ENCODE results near the gene PCGF6. TPM values are rescaled to one million over a fixed set of nuclear protein-coding genes. Genes with fewer than 3 reads are reported as not detected.
A peak's percentile ranks its signal among the peaks of the same experiment; 100 is the strongest.
"Not testable (repeated sequence)": the region's sequence is repeated elsewhere in the genome, so short reads cannot be mapped to it uniquely, and the experiment has no call there.

PCGF6 gene
- total RNA-seq, 1 donor from 2014 or later, result 11.1 TPM

- no peak for TF ChIP-seq CTCF (IDR thresholded peaks at IDR 0.05; ENCODE audit: insufficient read depth, low read length, severe bottlenecking)
- FAIRE-seq, result no peak
These were observed 91.0 kb downstream of the PCGF6 start for GRCh38 chr10:103259989-103260388.

GRCh38 chr10:103258928-103259327 is 92.0 kb downstream of the PCGF6 start:
- FAIRE-seq; DNase-seq (ENCODE audit: low read depth); H3K36me3 ChIP-seq (ENCODE audit: control insufficient read depth, insufficient read depth, low read length); H3K27me3 ChIP-seq (ENCODE audit: control insufficient read depth, insufficient read depth, low read length); H3K4me3 ChIP-seq (ENCODE audit: low read depth, low read length): not testable (repeated sequence)

More at GRCh38 chr10:103259989-103260388, 91.0 kb downstream of the PCGF6 start:
- no peaks in the 10 kb centered on the region for H3K27me3 ChIP-seq (ENCODE audit: control insufficient read depth, insufficient read depth, low read length)
- H3K4me3 ChIP-seq (ENCODE audit: low read depth, low read length), result no peak overlapping the region
- no peaks in the 10 kb centered on the region for H3K36me3 ChIP-seq (ENCODE audit: control insufficient read depth, insufficient read depth, low read length)
- no peak for DNase-seq (ENCODE audit: low read depth)

- H3K4me3 ChIP-seq (ENCODE audit: low read depth, low read length), result no peak overlapping the region
- no peak for FAIRE-seq
- H3K27me3 ChIP-seq (ENCODE audit: control insufficient read depth, insufficient read depth, low read length), result no peaks in the 10 kb centered on the region
- DNase-seq (ENCODE audit: low read depth), result no peak
- H3K36me3 ChIP-seq (ENCODE audit: control insufficient read depth, insufficient read depth, low read length), result no peaks in the 10 kb centered on the region
- TF ChIP-seq CTCF (IDR thresholded peaks at IDR 0.05; ENCODE audit: insufficient read depth, low read length, severe bottlenecking), result no peak
These were observed 93.1 kb downstream of the PCGF6 start for GRCh38 chr10:103257812-103258211.

- H3K27me3 ChIP-seq (ENCODE audit: control insufficient read depth, insufficient read depth, low read length), result no peaks in the 10 kb centered on the region
- FAIRE-seq (no peak), DNase-seq (ENCODE audit: low read depth) (no peak)
- H3K36me3 ChIP-seq (ENCODE audit: control insufficient read depth, insufficient read depth, low read length), result no peaks in the 10 kb centered on the region
- no peak overlapping the region for H3K4me3 ChIP-seq (ENCODE audit: low read depth, low read length)
- TF ChIP-seq CTCF (IDR thresholded peaks at IDR 0.05; ENCODE audit: insufficient read depth, low read length, severe bottlenecking), result no peak
These were observed 94.3 kb downstream of the PCGF6 start for GRCh38 chr10:103256613-103257012.

GRCh38 chr10:103254538-103255325 is 96.2 kb downstream of the PCGF6 start:
- H3K36me3 ChIP-seq (ENCODE audit: control insufficient read depth, insufficient read depth, low read length), result no peaks in the 10 kb centered on the region
- H3K4me3 ChIP-seq (ENCODE audit: low read depth, low read length), result no peak overlapping the region
- FAIRE-seq (no peak), DNase-seq (ENCODE audit: low read depth) (peak; percentile 69)
- no peak for TF ChIP-seq CTCF (IDR thresholded peaks at IDR 0.05; ENCODE audit: insufficient read depth, low read length, severe bottlenecking)
- H3K27me3 ChIP-seq (ENCODE audit: control insufficient read depth, insufficient read depth, low read length), result no peaks in the 10 kb centered on the region

- TF ChIP-seq CTCF (IDR thresholded peaks at IDR 0.05; ENCODE audit: insufficient read depth, low read length, severe bottlenecking), result no peak
- DNase-seq (ENCODE audit: low read depth) (no peak), FAIRE-seq (no peak)
- Histone ChIP-seq H3K4me3 (ENCODE audit: low read depth, low read length) (no peak overlapping the region), H3K36me3 (ENCODE audit: control insufficient read depth, insufficient read depth, low read length) (no peaks in the 10 kb centered on the region), H3K27me3 (ENCODE audit: control insufficient read depth, insufficient read depth, low read length) (no peaks in the 10 kb centered on the region)
These were observed 96.8 kb downstream of the PCGF6 start for GRCh38 chr10:103254113-103254512.

Other genes with a start within 250 kb of the PCGF6 start
- gene NT5C2, start 157.9 kb downstream of the PCGF6 start, total RNA-seq, result 105 and 127 TPM in 2 replicates
- under 0.01 and 0.13 TPM in 2 replicates for gene RPEL1, start 105.3 kb downstream of the PCGF6 start, total RNA-seq
- 0.26 TPM in 2 replicates for gene INA, start 74.0 kb downstream of the PCGF6 start, total RNA-seq
- gene TAF5, start 16.8 kb upstream of the PCGF6 start, total RNA-seq, result 3.3 and 3.7 TPM in 2 replicates
- gene ATP5MK, start 45.3 kb upstream of the PCGF6 start, total RNA-seq, result 131 and 153 TPM in 2 replicates
- gene PDCD11, start 45.5 kb upstream of the PCGF6 start, total RNA-seq, result 38.7 and 44.5 TPM in 2 replicates
- gene CALHM2, start 101.2 kb upstream of the PCGF6 start, total RNA-seq, result 0.53 and 0.64 TPM in 2 replicates
- gene CALHM1, start 107.8 kb upstream of the PCGF6 start, total RNA-seq, result not detected in 2 replicates
- not detected in 2 replicates for gene CALHM3, start 128.1 kb upstream of the PCGF6 start, total RNA-seq
- gene NEURL1, start 142.6 kb upstream of the PCGF6 start, total RNA-seq, result 1.1 and 5.1 TPM in 2 replicates